H54 (cell line): Measurements from ENCODE around the gene CTNNA3.

Experiments
- DNase-seq: peaks from one replicate; pipeline ENCODE4 v3.0.0; 2011; ENCODE audit warnings: low spot score, mixed read lengths; ENCODE audit not compliant: insufficient read length
- FAIRE-seq: peaks from 3 replicates; lab custom pipeline; 2011; peaks lifted over from hg19 to GRCh38; lab: Jason Lieb, UNC
- POLR2A ChIP-seq: IDR thresholded peaks from 2 replicates; pipeline ENCODE4 v1.6.1; 2011; ENCODE audit warnings: low read depth, mild to moderate bottlenecking, low read length

Gene CTNNA3

GRCh38 chr10:66189271-66189670 lies 1506.7 kb downstream of the CTNNA3 start:
- no peak for TF ChIP-seq POLR2A
- FAIRE-seq (no peak), DNase-seq (no peak)

GRCh38 chr10:66187053-66187733 lies 1508.8 kb downstream of the CTNNA3 start:
- TF ChIP-seq POLR2A: no peak
- peak; percentile 27 for FAIRE-seq
- DNase-seq: no peak

GRCh38 chr10:66183028-66183427 lies 1513.0 kb downstream of the CTNNA3 start:
- FAIRE-seq: no peak
- no peak for DNase-seq
- TF ChIP-seq POLR2A: no peak

- no peak for TF ChIP-seq POLR2A
- FAIRE-seq: peak; percentile 83
- peak; percentile 8 for DNase-seq
Observed at GRCh38 chr10:66180581-66181318, 1515.2 kb downstream of the CTNNA3 start.

- no peak for TF ChIP-seq POLR2A
- FAIRE-seq: no peak
- DNase-seq: no peak
Observed at GRCh38 chr10:66180021-66180420, 1516.0 kb downstream of the CTNNA3 start.

GRCh38 chr10:66176772-66177171 lies 1519.2 kb downstream of the CTNNA3 start:
- TF ChIP-seq POLR2A: no peak
- no peak for DNase-seq
- no peak for FAIRE-seq

GRCh38 chr10:66167816-66168215 lies 1528.2 kb downstream of the CTNNA3 start:
- FAIRE-seq (peak; percentile 90), DNase-seq (no peak)
- no peak for TF ChIP-seq POLR2A

- DNase-seq (no peak), FAIRE-seq (no peak)
- TF ChIP-seq POLR2A: no peak
Observed at GRCh38 chr10:66162560-66163143, 1533.3 kb downstream of the CTNNA3 start.

- TF ChIP-seq POLR2A: no peak
- FAIRE-seq: no peak
- no peak for DNase-seq
Observed at GRCh38 chr10:66151346-66151745, 1544.6 kb downstream of the CTNNA3 start.

- FAIRE-seq: no peak
- no peak for TF ChIP-seq POLR2A
Observed at GRCh38 chr10:66148312-66148711, 1547.7 kb downstream of the CTNNA3 start.

GRCh38 chr10:66144016-66144415 lies 1552.0 kb downstream of the CTNNA3 start:
- no peak for TF ChIP-seq POLR2A
- FAIRE-seq (no peak), DNase-seq (no peak)

More at GRCh38 chr10:66148312-66148711, 1547.7 kb downstream of the CTNNA3 start:
- no peak for DNase-seq

- no peak for FAIRE-seq
- no peak for DNase-seq
- TF ChIP-seq POLR2A: no peak
Observed at GRCh38 chr10:66102756-66103155, 1593.2 kb downstream of the CTNNA3 start.

- DNase-seq (no peak), FAIRE-seq (no peak)
- TF ChIP-seq POLR2A: no peak
Observed at GRCh38 chr10:66098595-66099480, 1597.2 kb downstream of the CTNNA3 start.
